Mesothelial cell of epicardium (in vitro differentiated cells): ENCODE measurements around the gene CCL25. TPM values are rescaled to one million over a fixed set of nuclear protein-coding genes. Genes with fewer than 3 reads are reported as not detected.

Source experiments
- DNase-seq, 2 experiments: peaks; one replicate each; pipeline ENCODE4 v3.0.0; 2021; ENCODE audit warnings: low spot score in 2 of 2; ENCODE audit not compliant: unreplicated experiment in 2 of 2
- H3K27ac Mint-ChIP-seq: 2 replicates; pipeline ENCODE4 v1.8.0; 2021; ENCODE audit warnings: mixed read lengths
- H3K27me3 Mint-ChIP-seq: 2 replicates; pipeline ENCODE4 v1.8.0; 2021; ENCODE audit warnings: low read depth, mixed read lengths
- H3K36me3 Mint-ChIP-seq: 2 replicates; pipeline ENCODE4 v1.8.0; 2021; ENCODE audit warnings: mixed read lengths
- H3K4me1 Mint-ChIP-seq: 2 replicates; pipeline ENCODE4 v1.8.0; 2021; ENCODE audit warnings: mixed read lengths
- H3K4me3 Mint-ChIP-seq: 2 replicates; pipeline ENCODE4 v1.8.0; 2021; ENCODE audit warnings: mild to moderate bottlenecking, moderate library complexity, mixed read lengths
- H3K9me3 Mint-ChIP-seq: 2 replicates; pipeline ENCODE4 v1.8.0; 2021; ENCODE audit warnings: mixed read lengths
- CTCF ChIP-seq: fragments of 200-600 bp; sonication (generic); IDR thresholded peaks from one replicate; pipeline ENCODE4 v1.5.0; 2021; ENCODE audit warnings: antibody characterized with exemption; ENCODE audit not compliant: unreplicated experiment
- total RNA-seq: library from RNA; stranded (reverse); gene quantifications from 3 replicates; pipeline ENCODE4 v1.2.1, GENCODE V29; 2021

Gene CCL25
- total RNA-seq, 1 donor from 2014 or later = 0.42 TPM

- Mint-ChIP-seq H3K27ac (no peak overlapping the region), H3K36me3 (no peaks in the 10 kb centered on the region), H3K4me1 (peaks cover 8% of the 10 kb centered on the region), H3K9me3 (no peaks in the 10 kb centered on the region), H3K4me3 (no peak overlapping the region), H3K27me3 (no peaks in the 10 kb centered on the region)
- no peak for DNase-seq
- TF ChIP-seq CTCF = no peak
Measured at GRCh38 chr19:8039231-8039630, 13.3 kb upstream of the CCL25 start.

GRCh38 chr19:8041531-8041931 is 11.0 kb upstream of the CCL25 start:
- Mint-ChIP-seq H3K27ac (no peak overlapping the region), H3K27me3 (no peaks in the 10 kb centered on the region), H3K4me1 (peaks cover 3% of the 10 kb centered on the region), H3K4me3 (no peak overlapping the region), H3K36me3 (no peaks in the 10 kb centered on the region), H3K9me3 (no peaks in the 10 kb centered on the region)
- DNase-seq = no peak
- TF ChIP-seq CTCF = no peak

- Mint-ChIP-seq H3K4me1 (no peaks in the 10 kb centered on the region), H3K27me3 (peaks cover 2% of the 10 kb centered on the region), H3K36me3 (no peaks in the 10 kb centered on the region), H3K27ac (no peak overlapping the region), H3K9me3 (no peaks in the 10 kb centered on the region), H3K4me3 (no peak overlapping the region)
- DNase-seq = no peak
- no peak for TF ChIP-seq CTCF
Measured at GRCh38 chr19:8042900-8043299, 9.7 kb upstream of the CCL25 start.

GRCh38 chr19:8044018-8044417 is 8.5 kb upstream of the CCL25 start:
- DNase-seq = no peak
- Mint-ChIP-seq H3K36me3 (no peaks in the 10 kb centered on the region), H3K4me1 (no peaks in the 10 kb centered on the region), H3K27me3 (peaks cover 5% of the 10 kb centered on the region), H3K4me3 (no peak overlapping the region), H3K9me3 (no peaks in the 10 kb centered on the region), H3K27ac (no peak overlapping the region)
- TF ChIP-seq CTCF = no peak

GRCh38 chr19:8045872-8046568 is 6.5 kb upstream of the CCL25 start:
- no peak for TF ChIP-seq CTCF
- H3K27me3 Mint-ChIP-seq = peaks cover 13% of the 10 kb centered on the region
- H3K4me3 Mint-ChIP-seq = no peak overlapping the region
- no peaks in the 10 kb centered on the region for H3K4me1 Mint-ChIP-seq
- H3K27ac Mint-ChIP-seq = no peak overlapping the region
- no peaks in the 10 kb centered on the region for H3K36me3 Mint-ChIP-seq
- no peaks in the 10 kb centered on the region for H3K9me3 Mint-ChIP-seq
- DNase-seq = no peak
